Gastrocnemius medialis (tissue), 4 donors: Measurements from ENCODE around the gene VTN.

ENCODE experiments used
- POLR2A ChIP-seq, 2 donors: fragments of 450-650 bp; IDR thresholded peaks; one replicate each; pipeline ENCODE4 v1.6.1; 2017; ENCODE audit warnings: antibody characterized with exemption in 2 of 2, mild to moderate bottlenecking in 2 of 2, moderate library complexity in 2 of 2
- TF ChIP-seq, protein P1 (sequence below), 5 experiments: fragments of 450-650 bp in 3 of 5; fragments of 200-600 bp in 2 of 5; sonication (generic) in 2 of 5; IDR thresholded peaks in 4 of 5; conservative IDR thresholded peaks in 1 of 5; 1 replicate in 4 of 5; 2 replicates in 1 of 5; pipeline ENCODE4 v1.5.1; 2016 to 2019; ENCODE audit warnings: antibody characterized with exemption in 5 of 5, mild to moderate bottlenecking in 3 of 5, moderate library complexity in 3 of 5

DNA sequence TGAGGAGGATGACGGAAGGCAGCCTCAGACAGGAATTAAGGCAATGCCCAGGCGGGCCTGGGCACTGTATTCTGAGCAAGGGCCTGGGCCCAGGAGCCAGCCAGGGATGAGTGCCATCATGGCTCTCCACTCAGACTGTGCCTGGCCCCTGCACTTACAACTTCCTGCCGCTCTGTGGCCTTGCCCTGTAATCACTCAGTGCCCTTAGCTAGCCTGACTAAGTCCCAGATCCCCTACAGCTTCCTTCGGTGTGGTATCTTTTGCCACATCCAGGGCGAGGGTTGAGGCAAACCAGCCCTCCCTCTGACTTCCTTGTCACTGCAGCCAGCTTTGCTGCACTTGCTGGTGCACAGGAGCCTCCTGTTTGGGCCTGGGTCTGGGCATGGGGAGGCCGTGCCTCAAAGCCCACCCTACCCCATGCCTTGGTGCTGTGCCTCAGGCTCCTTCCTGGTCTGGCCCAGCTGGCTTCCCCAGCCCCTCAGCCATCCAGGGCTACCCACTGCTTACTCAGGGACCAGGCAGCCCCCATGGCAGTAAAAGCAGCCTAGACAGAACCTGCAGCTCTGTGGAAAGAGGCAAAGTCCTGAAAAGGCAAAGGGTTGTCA, 26.6 kb upstream of the VTN start:
- TF ChIP-seq, protein P1, sequence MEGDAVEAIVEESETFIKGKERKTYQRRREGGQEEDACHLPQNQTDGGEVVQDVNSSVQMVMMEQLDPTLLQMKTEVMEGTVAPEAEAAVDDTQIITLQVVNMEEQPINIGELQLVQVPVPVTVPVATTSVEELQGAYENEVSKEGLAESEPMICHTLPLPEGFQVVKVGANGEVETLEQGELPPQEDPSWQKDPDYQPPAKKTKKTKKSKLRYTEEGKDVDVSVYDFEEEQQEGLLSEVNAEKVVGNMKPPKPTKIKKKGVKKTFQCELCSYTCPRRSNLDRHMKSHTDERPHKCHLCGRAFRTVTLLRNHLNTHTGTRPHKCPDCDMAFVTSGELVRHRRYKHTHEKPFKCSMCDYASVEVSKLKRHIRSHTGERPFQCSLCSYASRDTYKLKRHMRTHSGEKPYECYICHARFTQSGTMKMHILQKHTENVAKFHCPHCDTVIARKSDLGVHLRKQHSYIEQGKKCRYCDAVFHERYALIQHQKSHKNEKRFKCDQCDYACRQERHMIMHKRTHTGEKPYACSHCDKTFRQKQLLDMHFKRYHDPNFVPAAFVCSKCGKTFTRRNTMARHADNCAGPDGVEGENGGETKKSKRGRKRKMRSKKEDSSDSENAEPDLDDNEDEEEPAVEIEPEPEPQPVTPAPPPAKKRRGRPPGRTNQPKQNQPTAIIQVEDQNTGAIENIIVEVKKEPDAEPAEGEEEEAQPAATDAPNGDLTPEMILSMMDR (IDR thresholded peaks at IDR 0.05 in 4 of 5, conservative IDR thresholded peaks at IDR 0.05 in 1 of 5): no peak
- TF ChIP-seq POLR2A (IDR thresholded peaks at IDR 0.05): no peak
